GM18861 (cell line): Measurements from ENCODE around the gene UBE2V1.
"Not testable (repeated sequence)": the region's sequence is repeated elsewhere in the genome, so short reads cannot be mapped to it uniquely, and the experiment has no call there.

Experiments used
- ATAC-seq: cut with Tn5 transposase; IDR thresholded peaks from one replicate; pipeline ENCODE4 v1.9.1; 2021; ENCODE audit not compliant: unreplicated experiment

Gene UBE2V1

DNA sequence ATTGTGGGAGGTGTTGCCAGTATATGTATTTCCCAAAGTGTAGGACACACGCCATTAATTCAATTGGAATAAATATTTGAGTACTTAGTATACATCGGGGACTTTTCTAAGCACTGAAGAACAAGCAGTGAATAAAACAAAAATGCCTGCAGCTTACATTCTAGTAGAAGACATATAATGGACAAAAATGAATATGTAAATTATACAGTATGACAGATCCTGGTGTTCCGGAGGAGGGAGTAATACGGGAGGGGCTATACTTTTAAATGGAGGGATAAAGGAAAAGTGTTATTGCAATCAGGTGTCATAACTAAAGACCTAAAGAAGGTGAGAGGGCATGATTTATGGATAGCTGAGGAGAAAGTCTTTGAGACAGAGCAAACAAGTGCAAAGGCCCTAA, 15.1 kb downstream of the UBE2V1 start:
- ATAC-seq: no peak

DNA sequence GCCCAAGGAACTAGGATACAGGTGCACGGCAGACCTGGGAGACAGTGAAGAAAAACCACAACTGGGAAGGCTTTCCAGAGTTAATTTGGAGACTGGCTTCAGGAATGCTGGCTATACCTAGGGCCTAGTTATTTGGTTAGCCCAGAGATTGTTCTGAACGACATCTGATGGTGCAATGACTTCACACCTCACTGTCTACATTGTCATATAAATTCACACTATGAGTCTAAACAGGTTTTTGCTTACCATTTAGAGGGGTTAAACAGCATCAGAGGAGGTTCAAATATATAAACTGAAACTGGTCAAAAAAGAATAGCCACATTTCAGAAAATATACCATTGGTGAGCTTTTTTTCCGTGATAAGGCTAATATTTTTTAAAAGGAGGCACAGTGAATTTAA, 16.7 kb downstream of the UBE2V1 start:
- no peak for ATAC-seq

DNA sequence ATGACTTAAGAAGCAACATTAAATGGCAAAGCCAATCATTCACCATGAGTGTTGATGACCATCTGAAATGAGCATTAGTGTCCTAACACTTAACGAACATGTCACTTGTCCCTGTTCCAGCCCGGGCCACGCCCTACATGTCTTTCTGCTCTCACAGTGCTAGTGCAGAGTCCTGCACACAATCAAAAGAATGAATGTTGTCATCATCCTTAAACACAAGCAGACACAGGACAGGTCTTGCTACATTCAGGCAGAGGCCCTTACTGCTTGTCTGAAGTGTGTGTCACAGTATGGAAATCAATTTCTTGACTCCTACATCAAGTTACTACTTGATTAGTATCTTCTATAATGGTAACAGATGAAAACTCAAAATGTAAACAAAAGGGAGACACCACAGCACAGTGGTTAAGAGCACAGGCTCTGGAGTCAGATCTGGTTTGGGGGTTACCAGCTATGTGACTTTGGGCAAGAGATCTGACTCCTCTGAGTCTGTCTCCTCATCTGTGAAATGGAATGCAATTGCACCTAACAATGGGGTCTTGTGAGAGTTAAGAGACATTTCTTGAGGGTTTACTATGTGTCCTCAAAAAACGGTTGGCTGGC, 17.4 kb downstream of the UBE2V1 start:
- ATAC-seq: no peak

DNA sequence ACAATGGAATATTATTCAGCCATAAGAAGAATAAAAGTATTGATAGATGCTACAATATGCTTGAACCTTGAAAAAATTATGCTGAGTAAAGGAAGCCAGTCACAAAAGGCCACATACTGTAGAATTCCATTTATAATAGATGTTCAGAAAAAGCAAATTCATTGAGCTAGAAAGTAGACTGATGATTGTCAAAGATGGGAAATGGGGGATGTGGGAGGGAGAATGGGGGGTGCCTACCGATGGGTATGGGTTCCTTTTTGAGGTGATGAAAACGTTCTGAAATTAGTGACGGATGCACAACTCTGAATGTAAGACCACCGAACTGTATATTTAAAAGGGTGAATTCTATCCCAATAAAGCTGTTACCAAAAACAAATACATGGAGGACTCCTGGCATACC, 18.4 kb downstream of the UBE2V1 start:
- ATAC-seq: no peak

DNA sequence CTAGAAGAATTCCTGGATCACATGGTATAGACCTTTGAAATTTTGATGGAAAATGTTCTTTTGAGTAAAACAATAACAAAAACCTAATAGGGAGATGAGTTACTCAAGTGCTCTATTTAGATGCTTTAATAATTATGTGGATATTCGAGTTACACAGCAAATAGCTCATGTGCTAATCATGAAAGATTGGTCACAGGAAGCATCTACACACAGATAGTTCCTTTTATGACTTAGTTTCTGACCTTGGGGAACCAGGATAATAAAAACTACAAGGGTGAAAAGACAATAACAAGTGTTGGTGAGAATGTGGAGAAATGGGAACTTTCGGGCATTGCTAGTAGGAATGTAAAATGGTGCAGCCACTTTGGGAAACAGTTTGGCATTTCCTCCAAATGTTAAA, 19.7 kb downstream of the UBE2V1 start:
- ATAC-seq: no peak

DNA sequence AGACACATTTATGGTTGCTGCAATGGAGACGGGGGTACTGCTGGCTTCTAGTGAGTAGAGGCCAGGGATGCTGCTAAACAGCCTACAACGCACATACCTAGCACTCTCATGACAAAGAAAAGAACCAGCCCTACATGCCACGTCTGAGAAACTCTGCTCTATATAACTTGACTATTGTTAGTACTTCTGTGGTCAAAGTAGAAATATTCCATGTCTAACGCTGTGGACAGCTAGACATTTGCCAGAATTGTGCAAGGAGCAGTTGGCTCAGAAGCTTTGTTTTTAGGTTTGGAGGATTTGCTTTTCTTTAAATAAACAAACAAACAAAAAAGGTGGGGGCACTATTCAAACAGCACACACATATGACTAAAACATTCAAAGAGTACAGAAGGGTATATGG, 20.5 kb downstream of the UBE2V1 start:
- ATAC-seq: no peak

DNA sequence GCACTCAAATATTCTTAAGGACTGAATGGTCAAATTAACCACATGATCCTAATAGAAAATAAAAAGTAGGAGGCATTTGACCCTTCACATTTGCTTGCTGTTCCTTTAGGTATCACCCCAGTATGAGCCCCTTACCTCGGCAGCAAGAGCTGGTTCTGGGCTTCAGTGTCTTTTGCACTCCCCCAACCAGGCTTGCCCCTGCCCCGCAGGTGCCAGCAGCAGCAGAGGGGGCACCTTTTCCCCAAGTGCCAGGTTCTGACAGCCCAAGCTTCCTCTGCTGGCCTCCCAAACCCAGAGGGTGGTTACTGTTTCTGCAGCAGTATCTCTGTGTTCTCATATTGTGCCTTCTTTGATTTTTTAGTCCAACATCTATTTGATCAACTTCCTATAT, 23.2 kb downstream of the UBE2V1 start:
- ATAC-seq: no peak

DNA sequence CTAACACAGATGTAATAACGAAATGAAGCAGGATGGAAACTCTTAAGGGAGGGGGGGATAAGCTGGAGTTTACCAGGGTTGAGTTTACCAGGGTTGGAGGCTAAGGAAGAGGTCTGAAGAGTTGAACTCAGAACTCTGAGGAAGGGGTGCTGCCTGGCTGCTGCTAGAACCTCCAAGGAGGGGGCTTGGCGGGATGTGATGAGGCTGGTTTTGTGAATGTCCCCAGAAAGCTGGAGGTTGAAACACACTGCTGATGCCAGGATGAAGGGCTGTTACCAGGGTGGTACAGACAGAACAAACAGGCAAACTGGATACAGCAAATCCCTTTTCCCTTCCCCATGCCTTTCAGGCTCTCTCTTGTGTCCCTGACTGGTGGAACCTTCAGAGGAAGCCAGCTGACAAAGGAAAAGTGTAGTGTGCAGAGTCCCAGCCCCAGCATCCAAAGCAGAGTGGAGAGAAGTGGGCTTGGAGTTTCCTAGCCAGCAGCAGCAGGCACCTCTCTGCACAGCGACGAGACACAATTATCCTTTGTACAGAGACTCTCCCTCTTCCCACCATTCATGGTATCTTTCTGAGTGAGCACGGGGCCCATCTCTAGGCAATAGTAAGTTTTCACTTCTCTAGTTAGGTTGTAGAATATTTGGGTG, 23.7 kb downstream of the UBE2V1 start:
- ATAC-seq: no peak

DNA sequence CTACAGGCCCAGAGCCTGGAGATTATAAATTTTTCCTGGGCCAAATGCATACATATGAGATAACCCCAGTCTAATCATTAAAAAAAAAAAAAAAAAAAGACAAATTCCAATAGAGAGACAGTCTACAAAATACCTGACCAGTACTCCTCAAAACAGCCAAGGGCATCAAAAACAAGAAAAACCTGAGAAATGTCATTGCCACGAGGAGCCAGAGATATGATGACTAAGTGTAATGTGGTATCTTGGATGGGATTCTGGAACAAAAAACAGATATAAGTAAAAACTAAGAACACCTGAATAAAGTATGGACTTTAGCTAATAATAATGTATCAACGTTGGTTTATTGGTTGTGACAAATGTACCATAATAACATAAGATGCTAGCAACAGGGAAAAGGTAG, 24.9 kb downstream of the UBE2V1 start:
- ATAC-seq: no peak

DNA sequence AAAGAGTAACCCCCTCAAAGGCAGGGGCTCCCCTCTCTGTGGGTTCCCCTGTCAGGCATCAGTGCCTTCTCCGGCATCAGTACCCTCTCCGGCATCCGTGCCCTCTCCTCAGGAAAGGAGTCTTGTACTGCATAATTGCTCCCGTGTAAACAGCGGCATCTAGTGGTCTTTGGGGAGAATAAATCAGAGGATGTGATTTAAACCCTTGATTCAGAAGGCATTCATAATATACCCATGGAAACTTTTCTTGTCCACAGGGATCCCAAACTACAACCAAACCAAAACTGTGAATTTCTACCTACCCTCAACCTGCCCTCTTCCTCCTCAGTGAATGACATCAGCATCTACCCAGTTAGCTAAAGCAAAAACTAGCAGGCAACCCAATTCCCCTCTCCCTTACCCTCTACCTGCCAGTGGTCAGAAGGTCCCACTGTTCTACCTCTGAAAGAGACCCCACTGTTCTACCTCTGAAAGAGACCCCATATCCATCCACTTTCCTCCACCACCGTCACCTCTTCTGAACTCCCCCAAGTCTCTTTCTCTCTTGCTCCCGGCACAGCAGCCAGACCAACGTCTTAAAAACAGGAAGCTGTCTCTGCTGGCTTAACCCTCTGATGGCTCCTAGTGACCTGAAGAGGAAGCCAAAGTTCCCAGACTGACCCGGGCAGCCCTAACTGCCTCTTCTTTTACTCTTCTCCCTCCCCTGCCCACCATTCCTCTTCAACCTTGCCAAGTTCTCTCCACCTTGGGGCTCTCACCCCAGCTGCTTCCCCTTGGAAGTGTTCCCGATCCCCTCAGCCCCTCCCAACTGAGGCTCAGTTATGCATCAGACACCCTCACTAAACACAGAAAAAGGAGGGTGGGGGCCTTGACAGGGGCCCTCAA, 27.2 kb downstream of the UBE2V1 start:
- ATAC-seq: no peak

DNA sequence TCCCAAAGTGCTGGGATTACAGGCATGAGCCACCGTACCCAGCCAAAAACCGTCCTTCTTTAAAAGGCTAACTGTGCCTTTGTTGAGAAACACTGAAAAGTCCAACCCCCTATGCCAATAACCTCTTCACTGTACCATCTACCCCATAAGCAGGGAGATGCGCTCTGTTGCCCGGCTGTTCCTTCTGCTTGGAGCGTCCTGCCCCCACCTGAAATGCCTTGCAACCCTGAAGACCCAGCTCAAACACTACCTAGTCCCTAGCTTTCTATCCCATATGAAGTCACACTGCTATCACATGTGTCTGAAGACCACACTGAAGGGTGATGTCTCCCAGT, 27.8 kb downstream of the UBE2V1 start:
- ATAC-seq: no peak

DNA sequence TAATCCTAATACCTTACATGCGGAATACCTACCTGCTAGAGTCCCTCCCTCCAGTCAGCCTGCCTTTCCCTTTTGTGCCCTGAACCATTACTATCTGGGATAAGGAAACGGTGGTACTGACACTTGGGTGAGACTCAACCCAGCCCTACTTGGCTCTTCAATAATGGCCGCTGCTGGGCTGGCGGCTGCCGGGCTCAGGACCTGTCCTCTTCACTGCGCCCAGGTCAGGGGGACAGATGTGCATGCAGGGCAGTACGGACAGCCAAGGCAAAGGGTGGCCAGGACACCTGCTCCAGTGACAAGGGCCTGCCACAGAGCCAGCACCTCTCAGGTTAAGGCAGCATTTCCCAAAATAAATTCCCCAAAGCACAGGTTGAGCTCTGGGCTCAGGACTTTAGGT, 29.9 kb downstream of the UBE2V1 start:
- ATAC-seq: no peak

DNA sequence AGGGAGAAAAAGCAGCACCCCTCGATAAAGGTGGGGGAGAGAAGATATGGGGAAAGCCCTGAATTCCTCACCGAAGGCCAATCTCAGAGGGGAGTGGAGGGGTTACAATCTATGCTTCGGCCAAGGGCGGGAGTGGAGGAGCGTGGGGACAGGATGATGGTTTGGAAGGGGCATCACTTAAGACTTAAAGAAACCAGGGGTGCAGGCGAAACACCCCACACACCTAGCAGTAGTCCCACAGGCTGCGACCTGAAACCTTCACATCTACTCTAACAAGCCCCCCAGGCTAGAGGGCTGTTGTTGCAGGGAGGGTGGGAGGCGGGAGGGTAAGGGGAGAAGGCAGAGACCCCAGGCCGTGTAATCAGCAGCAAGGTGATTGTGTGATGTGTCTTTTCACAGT, 30.9 kb downstream of the UBE2V1 start:
- ATAC-seq: not testable (repeated sequence)

DNA sequence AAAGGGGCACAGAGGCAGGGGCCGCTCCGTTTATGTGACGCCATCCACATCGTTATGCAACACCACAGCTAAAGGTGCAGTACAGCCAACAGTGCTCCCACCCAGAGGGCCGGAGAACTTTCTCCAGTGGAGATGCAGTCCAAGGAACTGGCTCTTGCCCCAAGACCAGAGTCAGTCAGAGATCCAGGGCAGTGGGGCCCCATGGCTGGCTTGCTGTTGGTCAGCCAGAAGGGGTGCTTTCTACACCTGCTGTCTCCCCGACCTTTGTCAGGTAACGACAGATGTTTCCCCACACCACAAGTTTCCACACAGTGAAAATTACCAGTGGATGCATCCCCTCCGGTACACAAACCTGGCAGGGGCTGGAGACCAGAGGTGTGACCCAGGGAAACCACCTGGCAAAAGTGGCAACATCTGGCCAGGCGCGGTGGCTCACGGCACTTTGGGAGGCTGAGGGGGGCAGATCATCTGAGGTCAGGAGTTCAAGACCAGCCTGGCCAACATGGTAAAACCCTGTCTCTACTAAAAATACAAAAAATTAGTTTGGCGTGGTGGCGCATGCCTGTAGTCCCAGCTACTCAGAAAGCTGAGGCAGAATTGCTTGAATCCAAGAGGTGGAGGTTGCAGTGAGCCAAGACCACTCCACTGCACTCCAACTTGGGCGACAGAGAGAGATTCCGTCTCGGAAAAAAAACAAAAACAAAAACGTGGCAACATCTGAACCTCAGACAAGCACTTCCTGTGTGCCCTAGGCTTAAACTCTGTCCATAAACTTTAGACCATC, 34.9 kb downstream of the UBE2V1 start:
- ATAC-seq: no peak

DNA sequence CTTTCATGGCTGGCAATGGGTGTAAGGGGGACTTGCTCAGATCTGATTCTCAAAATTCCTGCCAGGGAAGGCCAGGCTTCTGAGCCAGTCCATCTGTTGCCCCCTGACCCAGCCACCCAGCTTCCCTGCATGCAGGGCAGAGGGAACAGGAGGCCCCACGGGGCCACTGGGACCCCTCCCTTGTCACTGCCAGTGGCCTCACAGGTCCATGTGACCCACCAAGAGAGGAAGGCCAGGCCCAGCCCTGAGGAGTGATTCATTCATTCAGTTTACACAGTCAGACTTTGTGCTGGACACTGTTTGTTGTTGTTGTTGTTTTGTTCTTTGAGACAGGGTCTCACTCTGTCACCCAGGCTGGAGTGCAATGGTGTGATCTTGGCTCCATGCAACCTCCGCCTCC, 39.5 kb downstream of the UBE2V1 start:
- ATAC-seq: no peak

DNA sequence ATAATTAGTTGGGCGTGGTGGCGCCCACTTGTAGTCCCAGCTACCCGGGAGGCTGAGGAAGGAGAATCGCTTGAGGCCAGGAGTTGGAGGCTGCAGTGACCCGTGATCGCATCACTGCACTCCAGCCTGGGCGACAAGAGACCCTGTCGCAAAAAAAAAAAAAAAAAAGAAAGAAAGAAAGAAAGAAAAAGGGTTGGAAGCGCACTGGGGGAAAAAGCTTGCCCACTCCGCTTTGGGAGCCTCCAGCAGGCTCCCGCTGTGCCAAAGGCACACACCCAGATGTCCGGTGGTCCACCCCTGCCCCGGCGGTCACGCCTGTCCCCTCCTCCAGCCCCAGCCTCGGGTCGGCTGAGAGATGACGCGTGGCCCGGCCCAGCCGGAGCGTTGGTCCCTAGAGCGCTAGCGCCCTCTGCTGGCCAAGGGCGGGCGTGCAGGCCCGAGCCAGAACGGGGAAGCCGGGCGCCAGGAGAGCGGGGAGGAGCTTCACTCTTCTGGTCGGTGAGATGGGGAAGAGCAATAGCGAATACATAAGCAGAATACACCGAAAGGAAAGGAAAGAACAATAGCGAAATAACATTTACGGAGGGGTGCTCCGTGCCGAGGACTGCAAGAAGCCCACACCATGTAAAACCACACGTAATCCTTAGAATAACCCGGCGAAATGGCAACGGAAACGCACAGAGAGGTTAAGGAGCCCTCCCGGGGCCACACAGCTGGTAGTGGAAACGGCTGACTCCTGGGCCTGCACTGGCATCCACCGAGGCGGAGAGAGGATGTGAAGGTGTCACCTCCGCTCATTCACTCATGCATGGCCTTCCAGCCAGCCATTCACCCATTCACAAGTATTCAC, 41.7 kb downstream of the UBE2V1 start:
- peak; percentile 67 for ATAC-seq

DNA sequence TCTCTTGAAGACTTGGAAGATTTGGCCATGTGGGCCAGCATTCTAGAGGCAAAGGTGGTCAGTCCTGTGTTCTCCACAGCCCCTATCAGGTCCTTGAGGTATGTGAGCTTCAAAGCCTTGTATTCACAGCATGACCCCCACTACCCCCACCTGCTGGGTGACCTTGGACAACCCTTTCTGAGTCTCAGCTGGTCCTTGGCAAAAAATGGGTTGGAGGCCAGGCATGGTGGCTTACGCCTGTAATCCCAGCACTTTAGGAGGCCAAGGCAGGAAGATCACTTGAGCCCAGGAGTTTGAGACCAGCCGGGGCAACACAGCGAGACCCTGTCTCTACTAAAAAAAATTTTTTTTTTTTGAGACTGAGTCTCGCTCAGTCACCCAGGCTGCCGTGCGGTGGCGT, 42.6 kb downstream of the UBE2V1 start:
- ATAC-seq: no peak

DNA sequence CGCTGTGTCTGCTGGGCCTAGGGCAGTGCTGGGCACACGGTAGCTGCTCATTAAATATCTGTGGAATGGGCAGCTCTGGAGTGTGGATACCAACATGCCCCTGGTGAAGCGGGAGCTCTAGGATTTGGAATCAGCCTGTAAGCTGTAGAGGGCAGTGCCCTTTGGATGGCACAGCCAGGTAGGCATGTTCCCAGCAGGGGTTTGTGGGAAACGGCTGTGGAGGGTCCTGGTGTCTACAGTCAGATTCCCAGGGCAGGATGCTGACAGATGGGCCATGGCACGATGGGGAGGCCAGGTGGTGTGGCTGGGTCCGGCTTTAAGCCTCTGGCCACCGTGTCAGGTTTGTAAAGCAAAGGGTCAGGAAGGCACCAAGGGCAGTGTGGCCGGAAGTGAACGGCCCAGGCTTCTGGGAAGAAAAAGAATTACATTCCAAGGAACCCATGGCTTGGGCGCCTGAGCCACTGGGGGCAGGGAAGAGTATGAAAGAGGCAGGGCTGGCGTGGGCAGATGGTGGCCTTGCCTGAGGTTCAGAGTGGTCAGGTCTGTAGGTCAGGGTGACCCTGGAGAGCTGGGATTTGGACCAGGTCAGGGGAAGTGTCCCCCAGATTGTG, 44.8 kb downstream of the UBE2V1 start:
- ATAC-seq: no peak

DNA sequence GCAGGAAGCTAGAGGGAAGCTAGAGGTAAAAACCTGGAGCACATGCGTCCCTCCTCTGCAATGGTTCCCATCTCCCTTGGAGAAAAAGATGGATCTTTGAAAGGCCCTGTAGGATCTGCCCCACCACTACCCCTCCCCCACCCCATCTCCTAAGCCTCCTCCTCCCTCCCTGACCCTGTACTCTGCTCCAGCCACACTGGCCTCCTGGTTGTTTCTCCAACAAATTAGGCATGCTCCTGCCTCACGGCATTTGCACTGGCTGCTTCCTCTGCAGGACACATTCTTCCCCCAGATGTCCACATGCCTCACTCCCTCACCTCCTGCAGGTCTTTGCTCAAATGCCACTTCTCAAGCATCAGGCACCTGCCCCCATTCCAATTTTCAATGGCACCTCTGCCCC, 45.5 kb downstream of the UBE2V1 start:
- ATAC-seq: no peak

DNA sequence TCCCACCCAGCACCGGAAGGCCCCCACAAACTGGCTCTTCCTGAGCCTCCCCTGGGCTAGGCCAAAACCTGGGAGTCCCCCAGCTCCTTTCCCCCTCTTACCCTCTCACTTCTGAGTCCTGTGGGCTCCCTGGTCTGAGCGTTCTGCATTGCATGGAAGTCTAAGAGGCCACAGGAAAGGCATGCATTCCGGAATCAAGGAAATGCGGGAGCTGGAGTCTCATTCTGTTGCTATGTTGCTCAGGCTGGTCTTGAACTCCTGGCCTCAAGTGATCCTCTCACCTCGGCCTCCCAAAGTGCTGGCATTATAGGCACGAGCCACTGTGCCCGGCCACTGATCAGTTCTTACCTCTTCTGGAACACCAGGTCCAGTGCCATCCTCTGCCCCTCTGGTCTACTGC, 45.9 kb downstream of the UBE2V1 start:
- no peak for ATAC-seq
